Prostate gland (tissue), 2 donors: ENCODE measurements around the gene ATP5F1C.

ENCODE experiments used
- POLR2A ChIP-seq: fragments of 450-650 bp; IDR thresholded peaks from one replicate; pipeline ENCODE4 v1.6.1; 2016; ENCODE audit warnings: antibody characterized with exemption, mild to moderate bottlenecking
- POLR2AphosphoS5 ChIP-seq: sonication (generic); formaldehyde crosslinking; IDR thresholded peaks from one replicate; pipeline ENCODE4 v1.6.1; 2017; ENCODE audit warnings: antibody characterized with exemption
- TF ChIP-seq, protein P1 (sequence below), 4 experiments: fragments of 200-600 bp in 2 of 4; fragments of 450-650 bp in 2 of 4; sonication (generic) in 2 of 4; IDR thresholded peaks; 1 replicate in 3 of 4; 2 replicates in 1 of 4; pipeline ENCODE4 v1.5.1; 2016 to 2019; ENCODE audit warnings: antibody characterized with exemption in 4 of 4, mild to moderate bottlenecking in 2 of 4, moderate library complexity in 2 of 4

- TF ChIP-seq, protein P1, sequence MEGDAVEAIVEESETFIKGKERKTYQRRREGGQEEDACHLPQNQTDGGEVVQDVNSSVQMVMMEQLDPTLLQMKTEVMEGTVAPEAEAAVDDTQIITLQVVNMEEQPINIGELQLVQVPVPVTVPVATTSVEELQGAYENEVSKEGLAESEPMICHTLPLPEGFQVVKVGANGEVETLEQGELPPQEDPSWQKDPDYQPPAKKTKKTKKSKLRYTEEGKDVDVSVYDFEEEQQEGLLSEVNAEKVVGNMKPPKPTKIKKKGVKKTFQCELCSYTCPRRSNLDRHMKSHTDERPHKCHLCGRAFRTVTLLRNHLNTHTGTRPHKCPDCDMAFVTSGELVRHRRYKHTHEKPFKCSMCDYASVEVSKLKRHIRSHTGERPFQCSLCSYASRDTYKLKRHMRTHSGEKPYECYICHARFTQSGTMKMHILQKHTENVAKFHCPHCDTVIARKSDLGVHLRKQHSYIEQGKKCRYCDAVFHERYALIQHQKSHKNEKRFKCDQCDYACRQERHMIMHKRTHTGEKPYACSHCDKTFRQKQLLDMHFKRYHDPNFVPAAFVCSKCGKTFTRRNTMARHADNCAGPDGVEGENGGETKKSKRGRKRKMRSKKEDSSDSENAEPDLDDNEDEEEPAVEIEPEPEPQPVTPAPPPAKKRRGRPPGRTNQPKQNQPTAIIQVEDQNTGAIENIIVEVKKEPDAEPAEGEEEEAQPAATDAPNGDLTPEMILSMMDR (IDR thresholded peaks at IDR 0.05): no peak
- TF ChIP-seq POLR2AphosphoS5: no peak
- TF ChIP-seq POLR2A: no peak
Observed at GRCh38 chr10:7738536-7739407, 49.2 kb upstream of the ATP5F1C start.
